ENCODE data around the gene KIF20B.

KIF20B gene, protein sequence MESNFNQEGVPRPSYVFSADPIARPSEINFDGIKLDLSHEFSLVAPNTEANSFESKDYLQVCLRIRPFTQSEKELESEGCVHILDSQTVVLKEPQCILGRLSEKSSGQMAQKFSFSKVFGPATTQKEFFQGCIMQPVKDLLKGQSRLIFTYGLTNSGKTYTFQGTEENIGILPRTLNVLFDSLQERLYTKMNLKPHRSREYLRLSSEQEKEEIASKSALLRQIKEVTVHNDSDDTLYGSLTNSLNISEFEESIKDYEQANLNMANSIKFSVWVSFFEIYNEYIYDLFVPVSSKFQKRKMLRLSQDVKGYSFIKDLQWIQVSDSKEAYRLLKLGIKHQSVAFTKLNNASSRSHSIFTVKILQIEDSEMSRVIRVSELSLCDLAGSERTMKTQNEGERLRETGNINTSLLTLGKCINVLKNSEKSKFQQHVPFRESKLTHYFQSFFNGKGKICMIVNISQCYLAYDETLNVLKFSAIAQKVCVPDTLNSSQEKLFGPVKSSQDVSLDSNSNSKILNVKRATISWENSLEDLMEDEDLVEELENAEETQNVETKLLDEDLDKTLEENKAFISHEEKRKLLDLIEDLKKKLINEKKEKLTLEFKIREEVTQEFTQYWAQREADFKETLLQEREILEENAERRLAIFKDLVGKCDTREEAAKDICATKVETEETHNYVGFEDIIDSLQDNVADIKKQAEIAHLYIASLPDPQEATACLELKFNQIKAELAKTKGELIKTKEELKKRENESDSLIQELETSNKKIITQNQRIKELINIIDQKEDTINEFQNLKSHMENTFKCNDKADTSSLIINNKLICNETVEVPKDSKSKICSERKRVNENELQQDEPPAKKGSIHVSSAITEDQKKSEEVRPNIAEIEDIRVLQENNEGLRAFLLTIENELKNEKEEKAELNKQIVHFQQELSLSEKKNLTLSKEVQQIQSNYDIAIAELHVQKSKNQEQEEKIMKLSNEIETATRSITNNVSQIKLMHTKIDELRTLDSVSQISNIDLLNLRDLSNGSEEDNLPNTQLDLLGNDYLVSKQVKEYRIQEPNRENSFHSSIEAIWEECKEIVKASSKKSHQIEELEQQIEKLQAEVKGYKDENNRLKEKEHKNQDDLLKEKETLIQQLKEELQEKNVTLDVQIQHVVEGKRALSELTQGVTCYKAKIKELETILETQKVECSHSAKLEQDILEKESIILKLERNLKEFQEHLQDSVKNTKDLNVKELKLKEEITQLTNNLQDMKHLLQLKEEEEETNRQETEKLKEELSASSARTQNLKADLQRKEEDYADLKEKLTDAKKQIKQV (N-terminal part only)

DNA sequence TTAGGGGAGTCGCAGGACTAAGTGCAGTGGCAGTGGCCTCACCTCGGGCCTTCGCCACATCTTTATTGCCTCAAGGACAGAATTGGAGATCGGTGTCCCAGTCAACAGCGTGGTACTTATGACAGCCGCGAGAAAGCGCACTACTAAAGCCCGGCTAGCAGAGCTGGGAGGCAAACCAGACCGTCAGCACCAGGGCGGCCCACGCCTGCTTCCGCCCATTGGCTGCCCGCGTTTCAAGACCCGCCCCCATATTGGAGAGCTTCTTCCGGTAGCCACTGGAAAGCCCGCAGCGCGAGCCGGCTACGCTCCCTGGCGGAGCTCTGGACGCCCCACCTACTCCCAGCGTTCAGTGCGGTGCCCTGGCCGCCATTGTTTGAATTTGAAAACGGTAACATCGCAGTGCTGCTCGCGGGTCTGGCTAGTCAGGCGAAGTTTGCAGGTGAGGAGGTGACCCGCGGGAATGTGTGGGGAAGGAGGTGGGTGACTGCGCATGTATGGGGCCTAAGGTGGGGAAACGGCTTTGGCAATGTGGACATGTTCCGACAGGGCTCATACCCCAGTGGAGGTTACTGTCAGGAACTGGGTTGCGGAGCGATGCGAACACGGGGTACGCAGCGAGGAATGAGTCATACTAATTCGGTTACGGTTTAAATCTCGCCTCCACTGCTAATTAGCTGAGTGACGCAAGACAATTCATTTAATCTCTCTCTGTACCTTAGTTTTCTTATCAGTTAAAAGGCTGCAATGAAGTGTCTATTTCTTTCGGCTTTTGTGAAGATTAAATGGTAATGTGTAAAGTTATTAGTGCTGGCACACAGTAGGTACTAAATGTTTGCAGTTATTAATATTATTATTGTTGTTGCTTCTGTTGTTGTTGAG lies at the start of gene KIF20B:
TSS of gene KIF20B (plus strand) at position 349 of the 879 bp plus-strand sequence. CDS start 3,705 bp downstream, outside the sequence.
- Mint-ChIP-seq H3K27ac (peak within 1 kb of the TSS; percentile 98), H3K36me3 (ENCODE audit: low read depth) (peaks cover 39% of the 10 kb centered on the region), H3K9me3 (no peaks in the 10 kb centered on the region), H3K27me3 (no peaks in the 10 kb centered on the region), H3K4me3 (peak within 1 kb of the TSS; percentile 90), H3K4me1 (ENCODE audit: low read depth) (peaks cover 50% of the 10 kb centered on the region)
- peak; percentile 95 for DNase-seq

GRCh38 chr10:89651916-89652573 lies 49.3 kb upstream of the KIF20B start:
- Mint-ChIP-seq H3K4me3 (no peak overlapping the region), H3K27ac (no peak overlapping the region), H3K36me3 (ENCODE audit: low read depth) (no peaks in the 10 kb centered on the region), H3K27me3 (peaks cover 24% of the 10 kb centered on the region), H3K9me3 (peaks cover 3% of the 10 kb centered on the region), H3K4me1 (ENCODE audit: low read depth) (no peaks in the 10 kb centered on the region)
- DNase-seq, result no peak

- Mint-ChIP-seq H3K27me3 (peaks cover 20% of the 10 kb centered on the region), H3K4me3 (no peak overlapping the region), H3K27ac (no peak overlapping the region), H3K4me1 (ENCODE audit: low read depth) (no peaks in the 10 kb centered on the region), H3K9me3 (peaks cover 3% of the 10 kb centered on the region), H3K36me3 (ENCODE audit: low read depth) (no peaks in the 10 kb centered on the region)
- no peak for DNase-seq
Observed at GRCh38 chr10:89652806-89653370, 48.5 kb upstream of the KIF20B start.

- no peaks in the 10 kb centered on the region for H3K4me1 Mint-ChIP-seq (ENCODE audit: low read depth)
- H3K27me3 Mint-ChIP-seq, result peaks cover 15% of the 10 kb centered on the region
- no peak overlapping the region for H3K4me3 Mint-ChIP-seq
- H3K36me3 Mint-ChIP-seq (ENCODE audit: low read depth), result no peaks in the 10 kb centered on the region
- peaks cover 3% of the 10 kb centered on the region for H3K9me3 Mint-ChIP-seq
- DNase-seq, result no peak
- no peak overlapping the region for H3K27ac Mint-ChIP-seq
Observed at GRCh38 chr10:89653410-89653869, 48.0 kb upstream of the KIF20B start.

DNA sequence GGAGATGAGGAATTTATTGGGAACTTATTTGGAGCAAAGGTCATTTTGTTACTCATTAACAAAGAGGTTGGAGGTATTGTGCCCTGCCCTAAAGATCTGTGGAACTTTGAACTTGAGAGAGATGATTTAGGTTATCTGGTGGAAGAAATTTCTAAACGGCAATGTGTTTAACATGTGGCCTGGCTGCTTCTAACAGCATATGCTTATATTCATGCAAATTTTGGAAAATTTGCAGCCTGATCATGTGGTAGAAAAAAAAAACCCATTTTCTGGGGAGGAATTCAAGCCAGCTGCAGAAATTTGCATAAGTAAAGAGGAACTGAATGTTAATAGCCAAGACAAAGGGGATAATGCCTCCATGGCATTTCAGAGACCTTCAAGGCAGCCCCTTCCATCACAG lies 45.7 kb upstream of the KIF20B start:
- Mint-ChIP-seq H3K36me3 (ENCODE audit: low read depth) (no peaks in the 10 kb centered on the region), H3K4me1 (ENCODE audit: low read depth) (no peaks in the 10 kb centered on the region), H3K27ac (no peak overlapping the region), H3K9me3 (peaks cover 3% of the 10 kb centered on the region), H3K27me3 (no peaks in the 10 kb centered on the region), H3K4me3 (no peak overlapping the region)
- no peak for DNase-seq

DNA sequence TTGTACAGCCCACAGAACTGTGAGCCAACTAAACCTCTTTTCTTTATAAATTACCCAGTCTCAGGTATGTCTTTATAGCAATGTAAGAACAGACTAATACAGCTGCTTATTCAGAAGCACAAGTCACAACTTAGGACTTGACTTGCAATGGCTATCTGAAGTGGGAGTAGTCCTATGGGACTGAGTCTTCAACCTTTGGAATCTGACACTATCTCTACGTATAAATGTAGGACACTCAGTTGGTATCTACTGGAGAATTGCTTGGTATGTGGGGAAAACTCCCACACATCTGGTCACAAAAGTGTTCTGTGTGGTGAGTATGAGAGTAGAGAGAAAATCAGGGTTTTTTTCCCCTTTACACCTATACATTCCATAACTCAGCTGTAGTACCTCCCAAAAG lies 44.1 kb upstream of the KIF20B start:
- H3K27me3 Mint-ChIP-seq, result no peaks in the 10 kb centered on the region
- H3K4me3 Mint-ChIP-seq, result no peak overlapping the region
- H3K27ac Mint-ChIP-seq, result no peak overlapping the region

GRCh38 chr10:89659143-89660131 lies 42.0 kb upstream of the KIF20B start:
- no peak overlapping the region for H3K27ac Mint-ChIP-seq
- H3K4me1 Mint-ChIP-seq (ENCODE audit: low read depth), result no peaks in the 10 kb centered on the region
- no peaks in the 10 kb centered on the region for H3K36me3 Mint-ChIP-seq (ENCODE audit: low read depth)
- DNase-seq, result no peak
- H3K4me3 Mint-ChIP-seq, result no peak overlapping the region
- no peaks in the 10 kb centered on the region for H3K27me3 Mint-ChIP-seq
- H3K9me3 Mint-ChIP-seq, result peaks cover 3% of the 10 kb centered on the region

More for the DNA sequence above, 44.1 kb upstream of the KIF20B start:
- peaks cover 3% of the 10 kb centered on the region for H3K9me3 Mint-ChIP-seq
- no peak for DNase-seq
- no peaks in the 10 kb centered on the region for H3K36me3 Mint-ChIP-seq (ENCODE audit: low read depth)
- no peaks in the 10 kb centered on the region for H3K4me1 Mint-ChIP-seq (ENCODE audit: low read depth)

- Mint-ChIP-seq H3K4me3 (no peak overlapping the region), H3K27ac (no peak overlapping the region), H3K9me3 (no peaks in the 10 kb centered on the region), H3K27me3 (no peaks in the 10 kb centered on the region), H3K4me1 (ENCODE audit: low read depth) (no peaks in the 10 kb centered on the region), H3K36me3 (ENCODE audit: low read depth) (no peaks in the 10 kb centered on the region)
- no peak for DNase-seq
Observed at GRCh38 chr10:89662596-89662995, 38.8 kb upstream of the KIF20B start.

GRCh38 chr10:89663144-89663543 lies 38.2 kb upstream of the KIF20B start:
- no peaks in the 10 kb centered on the region for H3K27me3 Mint-ChIP-seq
- H3K9me3 Mint-ChIP-seq, result no peaks in the 10 kb centered on the region
- DNase-seq, result no peak
- no peaks in the 10 kb centered on the region for H3K4me1 Mint-ChIP-seq (ENCODE audit: low read depth)
- H3K36me3 Mint-ChIP-seq (ENCODE audit: low read depth), result no peaks in the 10 kb centered on the region
- no peak overlapping the region for H3K4me3 Mint-ChIP-seq
- no peak overlapping the region for H3K27ac Mint-ChIP-seq

DNA sequence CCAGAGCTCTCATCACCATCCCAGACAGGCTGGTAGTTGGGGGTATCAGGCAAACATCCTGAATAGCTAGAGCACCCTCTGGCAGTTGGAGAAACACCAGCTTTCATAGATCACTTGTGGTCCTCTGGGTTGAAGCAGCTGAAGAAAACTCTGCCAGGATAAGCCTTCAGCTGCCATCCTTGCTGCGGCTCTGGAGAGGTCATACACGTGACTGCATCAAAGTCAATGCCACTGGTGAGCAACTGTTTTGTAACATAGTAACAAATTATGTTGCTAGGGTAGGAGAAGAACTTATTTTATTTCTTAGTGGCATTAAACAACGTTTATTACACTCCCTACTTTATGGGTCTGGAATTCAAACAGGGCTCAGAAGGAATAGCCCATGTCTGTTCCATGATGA lies 37.2 kb upstream of the KIF20B start:
- H3K4me3 Mint-ChIP-seq, result no peak overlapping the region
- no peak overlapping the region for H3K27ac Mint-ChIP-seq
- no peak for DNase-seq
- H3K36me3 Mint-ChIP-seq (ENCODE audit: low read depth), result no peaks in the 10 kb centered on the region
- H3K27me3 Mint-ChIP-seq, result no peaks in the 10 kb centered on the region
- no peaks in the 10 kb centered on the region for H3K4me1 Mint-ChIP-seq (ENCODE audit: low read depth)
- no peaks in the 10 kb centered on the region for H3K9me3 Mint-ChIP-seq

- no peak overlapping the region for H3K4me3 Mint-ChIP-seq
- no peak for DNase-seq
- H3K4me1 Mint-ChIP-seq (ENCODE audit: low read depth), result no peaks in the 10 kb centered on the region
- H3K36me3 Mint-ChIP-seq (ENCODE audit: low read depth), result no peaks in the 10 kb centered on the region
- H3K27me3 Mint-ChIP-seq, result peaks cover 1% of the 10 kb centered on the region
- no peak overlapping the region for H3K27ac Mint-ChIP-seq
- H3K9me3 Mint-ChIP-seq, result no peaks in the 10 kb centered on the region
Observed at GRCh38 chr10:89665302-89665701, 36.1 kb upstream of the KIF20B start.

DNA sequence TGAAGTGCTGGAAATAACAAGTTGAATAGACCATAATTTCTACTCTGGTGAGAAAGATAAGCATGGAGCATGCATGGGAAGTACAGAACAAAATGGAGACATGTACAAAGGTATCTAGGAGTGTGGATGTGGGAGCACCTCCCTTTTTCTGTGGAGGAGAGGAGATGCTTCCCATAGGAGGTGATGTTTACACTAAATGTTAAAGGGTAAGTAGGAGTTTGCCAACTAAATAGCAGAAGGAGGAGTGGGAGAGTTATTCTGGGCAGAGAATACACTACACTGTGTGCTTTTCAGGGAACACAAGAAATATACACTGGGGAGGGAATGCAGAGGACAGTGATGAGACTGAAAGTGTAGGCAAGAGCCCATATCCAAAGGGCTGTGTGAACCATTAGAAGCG lies 35.3 kb upstream of the KIF20B start:
- Mint-ChIP-seq H3K27ac (no peak overlapping the region), H3K4me3 (no peak overlapping the region), H3K4me1 (ENCODE audit: low read depth) (no peaks in the 10 kb centered on the region), H3K36me3 (ENCODE audit: low read depth) (no peaks in the 10 kb centered on the region), H3K9me3 (no peaks in the 10 kb centered on the region), H3K27me3 (peaks cover 4% of the 10 kb centered on the region)
- DNase-seq, result no peak
